Measurements from ENCODE around the gene TADA1. TPM values are rescaled to one million over a fixed set of nuclear protein-coding genes. Genes with fewer than 3 reads are reported as not detected.

TADA1 gene
- total RNA-seq, 2 donors from 2014 or later: 17.3 to 17.9 TPM

DNA sequence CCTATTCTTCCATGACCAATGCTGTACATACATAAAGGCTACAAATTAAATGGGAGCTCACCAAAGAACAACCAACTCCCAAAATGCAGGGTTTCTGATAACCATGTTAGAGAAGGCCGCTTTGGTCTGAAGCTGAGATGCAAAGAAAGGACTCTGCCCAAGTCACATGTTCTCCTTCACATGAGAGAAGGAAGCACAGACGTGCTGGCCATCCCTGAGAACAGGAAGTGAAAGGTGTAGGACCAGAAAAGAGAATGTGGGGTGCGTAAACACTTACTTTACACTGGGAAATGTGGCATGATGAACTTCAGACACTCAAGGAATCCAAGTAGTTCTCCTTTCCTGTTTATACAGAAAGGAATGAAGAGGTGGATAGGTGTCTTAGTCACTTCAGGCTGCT is 31.7 kb upstream of the TADA1 start:
- Mint-ChIP-seq H3K27me3 (ENCODE audit: low read depth) (no peaks in the 10 kb centered on the region), H3K27ac (no peak overlapping the region), H3K4me3 (no peak overlapping the region), H3K36me3 (ENCODE audit: insufficient read depth in 2 of 2) (peaks cover 0 to 4% of the 10 kb centered on the region in 2 donors), H3K4me1 (ENCODE audit: low read depth) (peaks cover 13% of the 10 kb centered on the region), H3K9me3 (no peaks in the 10 kb centered on the region)
- ATAC-seq (replicated peaks in 1 of 2): no peak
- no peak for DNase-seq

- DNase-seq: no peak
- Mint-ChIP-seq H3K27ac (no peak overlapping the region), H3K4me1 (ENCODE audit: low read depth) (peaks cover 13% of the 10 kb centered on the region), H3K9me3 (no peaks in the 10 kb centered on the region), H3K36me3 (ENCODE audit: insufficient read depth in 2 of 2) (peaks cover 0 to 4% of the 10 kb centered on the region in 2 donors), H3K4me3 (no peak overlapping the region), H3K27me3 (ENCODE audit: low read depth) (no peaks in the 10 kb centered on the region)
- ATAC-seq (replicated peaks in 1 of 2): no peak
Observed at GRCh38 chr1:166907051-166907450, 31.0 kb upstream of the TADA1 start.

- no peak for DNase-seq
- no peak for ATAC-seq (replicated peaks in 1 of 2)
- Mint-ChIP-seq H3K27ac (no peak overlapping the region), H3K4me1 (ENCODE audit: low read depth) (peaks cover 13% of the 10 kb centered on the region), H3K27me3 (ENCODE audit: low read depth) (no peaks in the 10 kb centered on the region), H3K36me3 (ENCODE audit: insufficient read depth in 2 of 2) (peaks cover 0 to 4% of the 10 kb centered on the region in 2 donors), H3K4me3 (no peak overlapping the region), H3K9me3 (no peaks in the 10 kb centered on the region)
Observed at GRCh38 chr1:166906647-166907046, 30.6 kb upstream of the TADA1 start.

- Mint-ChIP-seq H3K9me3 (no peaks in the 10 kb centered on the region), H3K4me1 (ENCODE audit: low read depth) (peaks cover 12% of the 10 kb centered on the region), H3K27ac (peak overlapping the region; percentile 57), H3K27me3 (ENCODE audit: low read depth) (no peaks in the 10 kb centered on the region), H3K36me3 (ENCODE audit: insufficient read depth in 2 of 2) (no peaks in the 10 kb centered on the region), H3K4me3 (peak overlapping the region; percentile 9 to 54)
- ATAC-seq (replicated peaks in 1 of 2): peak; percentile 78 to 87
- peak in 1 of 2 donors; percentile 26 for DNase-seq
Observed at GRCh38 chr1:166905900-166906299, 29.8 kb upstream of the TADA1 start.

GRCh38 chr1:166905136-166905535 is 29.1 kb upstream of the TADA1 start:
- no peaks in the 10 kb centered on the region for H3K27me3 Mint-ChIP-seq (ENCODE audit: low read depth)
- H3K9me3 Mint-ChIP-seq: no peaks in the 10 kb centered on the region
- no peak overlapping the region for H3K4me3 Mint-ChIP-seq
- H3K27ac Mint-ChIP-seq: no peak overlapping the region
- no peaks in the 10 kb centered on the region for H3K36me3 Mint-ChIP-seq (ENCODE audit: insufficient read depth in 2 of 2)
- no peak for ATAC-seq (replicated peaks in 1 of 2)
- peaks cover 7% of the 10 kb centered on the region for H3K4me1 Mint-ChIP-seq (ENCODE audit: low read depth)
- DNase-seq: no peak

DNA sequence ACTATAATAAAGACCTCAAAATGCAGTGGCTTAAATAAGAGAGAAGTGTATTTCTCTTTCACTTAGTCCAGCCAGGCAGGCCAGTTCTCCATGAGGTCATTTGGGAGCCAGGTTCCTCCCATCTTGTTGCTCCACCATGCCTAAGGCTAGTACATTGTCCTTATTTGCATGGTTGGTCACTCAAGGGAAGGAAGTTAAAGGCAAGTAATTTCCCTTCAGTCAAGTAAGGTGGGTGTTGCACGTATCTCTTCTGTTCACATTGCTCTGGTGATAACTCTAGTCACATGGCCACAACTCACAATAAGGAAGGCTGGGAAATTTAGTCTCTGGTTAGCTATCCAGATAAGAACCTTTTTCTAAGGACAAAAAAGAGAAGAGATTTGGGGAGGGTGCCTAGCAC is 27.2 kb upstream of the TADA1 start:
- Mint-ChIP-seq H3K4me1 (ENCODE audit: low read depth) (peaks cover 7% of the 10 kb centered on the region), H3K4me3 (no peak overlapping the region), H3K9me3 (peaks cover 0 to 2% of the 10 kb centered on the region in 2 donors), H3K27ac (no peak overlapping the region), H3K27me3 (ENCODE audit: low read depth) (no peaks in the 10 kb centered on the region), H3K36me3 (ENCODE audit: insufficient read depth in 2 of 2) (peaks cover 0 to 3% of the 10 kb centered on the region in 2 donors)
- no peak for ATAC-seq (replicated peaks in 1 of 2)
- DNase-seq: no peak

DNA sequence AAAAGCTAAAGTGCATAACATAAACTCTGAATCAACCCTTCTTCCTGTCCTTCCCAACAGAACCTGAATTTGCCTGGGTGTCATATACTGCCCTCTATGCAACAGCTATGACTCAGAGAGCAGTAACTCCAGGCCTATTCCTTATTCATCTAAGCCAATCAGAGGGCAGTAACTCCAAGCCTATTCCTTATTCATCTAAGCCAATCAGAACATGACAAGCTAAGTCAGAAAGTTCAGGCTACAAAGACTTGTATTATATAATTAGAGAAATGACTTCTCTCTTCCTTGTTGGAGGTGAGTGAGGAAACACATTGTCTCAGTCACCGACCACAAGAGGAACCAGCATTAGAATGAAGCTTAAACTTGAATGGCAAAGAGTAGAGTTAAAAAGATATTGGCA is 26.2 kb upstream of the TADA1 start:
- peaks cover 3 to 4% of the 10 kb centered on the region in 2 donors for H3K9me3 Mint-ChIP-seq
- no peak overlapping the region for H3K27ac Mint-ChIP-seq
- DNase-seq (no peak), ATAC-seq (replicated peaks in 1 of 2) (no peak)
- H3K27me3 Mint-ChIP-seq (ENCODE audit: low read depth): no peaks in the 10 kb centered on the region
- peaks cover 0 to 3% of the 10 kb centered on the region in 2 donors for H3K36me3 Mint-ChIP-seq (ENCODE audit: insufficient read depth in 2 of 2)
- H3K4me3 Mint-ChIP-seq: no peak overlapping the region
- H3K4me1 Mint-ChIP-seq (ENCODE audit: low read depth): peaks cover 7% of the 10 kb centered on the region

- peaks cover 3 to 6% of the 10 kb centered on the region in 2 donors for H3K36me3 Mint-ChIP-seq (ENCODE audit: insufficient read depth in 2 of 2)
- no peak overlapping the region for H3K4me3 Mint-ChIP-seq
- no peak for DNase-seq
- no peak for ATAC-seq (replicated peaks in 1 of 2)
- no peaks in the 10 kb centered on the region for H3K27me3 Mint-ChIP-seq (ENCODE audit: low read depth)
- H3K27ac Mint-ChIP-seq: no peak overlapping the region
- H3K9me3 Mint-ChIP-seq: peaks cover 7% of the 10 kb centered on the region in 2 donors
- H3K4me1 Mint-ChIP-seq (ENCODE audit: low read depth): peaks cover 2% of the 10 kb centered on the region
Observed at GRCh38 chr1:166900987-166901386, 24.9 kb upstream of the TADA1 start.

GRCh38 chr1:166899769-166900168 is 23.7 kb upstream of the TADA1 start:
- DNase-seq (no peak), ATAC-seq (replicated peaks in 1 of 2) (no peak)
- Mint-ChIP-seq H3K9me3 (peaks cover 7% of the 10 kb centered on the region in 2 donors), H3K4me3 (no peak overlapping the region), H3K36me3 (ENCODE audit: insufficient read depth in 2 of 2) (peaks cover 3 to 6% of the 10 kb centered on the region in 2 donors), H3K4me1 (ENCODE audit: low read depth) (no peaks in the 10 kb centered on the region), H3K27me3 (ENCODE audit: low read depth) (peaks cover 3% of the 10 kb centered on the region), H3K27ac (no peak overlapping the region)

DNA sequence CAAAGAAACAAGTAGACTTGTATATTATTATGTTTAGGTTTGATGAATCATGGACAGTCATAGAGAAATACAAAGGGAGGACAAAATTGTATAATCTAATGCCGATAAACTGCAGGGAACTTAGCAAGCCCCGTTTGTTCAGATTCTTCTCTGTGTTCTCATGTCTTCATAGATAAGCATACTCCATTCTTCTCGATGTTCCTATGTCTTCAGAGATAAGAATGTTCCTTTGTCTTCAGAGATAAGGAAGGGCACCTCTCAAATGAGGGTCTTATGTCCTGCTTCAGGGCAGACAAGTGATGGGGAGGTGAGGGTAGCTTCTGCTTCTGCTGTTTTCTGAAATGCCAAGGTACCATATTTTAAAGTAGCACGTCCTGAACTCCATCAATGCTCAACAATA is 19.7 kb upstream of the TADA1 start:
- Mint-ChIP-seq H3K36me3 (ENCODE audit: insufficient read depth in 2 of 2) (peaks cover 3 to 6% of the 10 kb centered on the region in 2 donors), H3K4me1 (ENCODE audit: low read depth) (no peaks in the 10 kb centered on the region), H3K4me3 (no peak overlapping the region), H3K27me3 (ENCODE audit: low read depth) (peaks cover 18% of the 10 kb centered on the region), H3K27ac (no peak overlapping the region), H3K9me3 (peaks cover 7% of the 10 kb centered on the region in 2 donors)
- DNase-seq: no peak
- ATAC-seq (replicated peaks in 1 of 2): no peak

GRCh38 chr1:166889776-166890175 is 13.7 kb upstream of the TADA1 start:
- Mint-ChIP-seq H3K27me3 (ENCODE audit: low read depth) (peaks cover 15% of the 10 kb centered on the region), H3K4me1 (ENCODE audit: low read depth) (peaks cover 4% of the 10 kb centered on the region), H3K36me3 (ENCODE audit: insufficient read depth in 2 of 2) (no peaks in the 10 kb centered on the region), H3K9me3 (no peaks in the 10 kb centered on the region), H3K4me3 (no peak overlapping the region), H3K27ac (no peak overlapping the region)
- DNase-seq (no peak), ATAC-seq (replicated peaks in 1 of 2) (no peak)

DNA sequence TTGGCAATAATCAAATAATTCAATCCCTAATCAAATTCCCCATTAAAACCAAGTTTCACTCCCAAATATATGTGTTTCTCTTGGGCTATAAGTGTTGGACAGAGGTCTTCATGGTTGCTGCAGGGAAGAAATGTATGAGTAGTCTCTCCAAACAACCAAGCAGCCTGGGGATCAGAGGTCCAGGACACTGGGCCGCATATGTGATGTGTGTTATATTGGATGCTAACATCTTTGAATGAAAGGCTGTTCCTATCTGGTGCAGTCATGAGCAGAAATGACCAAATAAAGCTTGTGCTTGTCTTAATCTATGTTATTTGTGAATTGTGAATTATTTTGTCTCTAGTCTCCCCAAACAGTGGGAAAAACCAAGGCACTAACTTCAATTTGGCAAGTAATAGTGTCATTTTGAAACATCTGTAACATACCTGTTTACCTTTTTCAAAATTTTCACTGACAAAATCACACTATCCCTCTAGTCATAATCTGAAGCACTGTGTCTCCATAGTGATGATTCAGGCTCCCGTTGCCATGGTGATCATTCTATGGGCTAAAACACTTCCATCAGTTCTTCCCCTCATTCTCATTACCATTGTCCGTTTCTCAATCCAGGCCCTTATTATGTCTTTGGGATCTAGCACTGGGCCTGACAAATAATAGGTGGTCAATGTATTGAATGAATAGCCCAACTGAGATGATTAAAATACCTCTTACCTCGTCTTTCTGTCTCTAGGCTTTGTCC is 12.5 kb upstream of the TADA1 start:
- Mint-ChIP-seq H3K9me3 (no peaks in the 10 kb centered on the region), H3K27me3 (ENCODE audit: low read depth) (peaks cover 16% of the 10 kb centered on the region), H3K36me3 (ENCODE audit: insufficient read depth in 2 of 2) (no peaks in the 10 kb centered on the region), H3K4me3 (no peak overlapping the region), H3K27ac (no peak overlapping the region), H3K4me1 (ENCODE audit: low read depth) (peaks cover 16% of the 10 kb centered on the region)
- ATAC-seq (replicated peaks in 1 of 2) (no peak), DNase-seq (no peak)

DNA sequence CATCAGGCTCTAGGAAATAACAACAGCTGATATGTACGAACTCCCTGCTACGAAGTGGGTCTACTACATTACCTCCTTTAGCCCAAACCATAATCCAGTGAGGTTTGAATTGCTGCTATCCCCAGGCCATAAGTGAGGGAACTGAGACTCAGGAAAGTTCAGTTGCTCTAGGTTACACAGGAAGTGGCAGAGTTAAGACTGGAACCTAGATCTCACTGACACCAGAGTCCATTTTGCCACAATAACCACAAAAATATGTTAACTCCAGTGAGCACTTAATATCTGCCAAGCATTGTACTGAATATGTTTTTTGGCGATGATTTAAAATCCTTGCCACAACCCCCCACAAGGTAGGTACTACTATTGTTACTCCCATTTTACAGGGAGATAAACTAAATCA is 8.9 kb upstream of the TADA1 start:
- no peak for ATAC-seq (replicated peaks in 1 of 2)
- Mint-ChIP-seq H3K36me3 (ENCODE audit: insufficient read depth in 2 of 2) (no peaks in the 10 kb centered on the region), H3K27ac (no peak overlapping the region), H3K27me3 (ENCODE audit: low read depth) (peaks cover 12% of the 10 kb centered on the region), H3K4me1 (ENCODE audit: low read depth) (peaks cover 18% of the 10 kb centered on the region), H3K4me3 (no peak overlapping the region), H3K9me3 (no peaks in the 10 kb centered on the region)
- DNase-seq: no peak
